SU-DHL-6 (cell line): Measurements from ENCODE around the gene NELFB.
A peak's percentile ranks its signal among the peaks of the same experiment; 100 is the strongest.

Experiments
- H2AFZ ChIP-seq: fragments of 200-600 bp; sonication (generic); 2 replicates; pipeline ENCODE4 v1.6.1; 2014; ENCODE audit warnings: low read depth, mild to moderate bottlenecking, moderate library complexity, mixed read lengths, antibody characterized with exemption, low read length; ENCODE audit not compliant: severe bottlenecking
- H3F3A ChIP-seq: fragments of 200-600 bp; shearing (Covaris generic); 2 replicates; pipeline ENCODE4 v1.6.0; 2016; ENCODE audit warnings: antibody characterized with exemption, mild to moderate bottlenecking; ENCODE audit not compliant: insufficient read depth
- H3K27ac ChIP-seq: fragments of 200-600 bp; sonication (generic); 2 replicates; pipeline ENCODE4 v1.5.1; 2016; ENCODE audit warnings: low read depth, mild to moderate bottlenecking, low read length, moderate library complexity, mixed read lengths
- H3K27me3 ChIP-seq: fragments of 200-600 bp; sonication (generic), shearing (Covaris generic); 2 replicates; pipeline ENCODE4 v1.6.0; 2014; ENCODE audit warnings: mild to moderate bottlenecking, low read length
- H3K36me3 ChIP-seq: fragments of 200-600 bp; sonication (generic); 2 replicates; pipeline ENCODE4 v1.6.1; 2014; ENCODE audit warnings: mild to moderate bottlenecking, low read length, mixed read lengths
- H3K4me2 ChIP-seq: fragments of 300-600, 200-600 bp; shearing (Covaris generic), sonication (generic); 2 replicates; pipeline ENCODE4 v1.6.0; 2014; ENCODE audit warnings: low read length, low read depth, mild to moderate bottlenecking; ENCODE audit not compliant: poor library complexity, severe bottlenecking
- H3K4me3 ChIP-seq: fragments of 200-600 bp; sonication (generic); 2 replicates; pipeline ENCODE4 v1.5.1; 2014; ENCODE audit warnings: antibody characterized with exemption, low read length, mild to moderate bottlenecking, mixed read lengths; ENCODE audit not compliant: insufficient read depth, poor library complexity, severe bottlenecking
- H3K79me2 ChIP-seq: fragments of 200-600 bp; sonication (generic); 2 replicates; pipeline ENCODE4 v1.6.1; 2014; ENCODE audit warnings: mild to moderate bottlenecking, low read length, moderate library complexity; ENCODE audit not compliant: insufficient read depth
- H3K9ac ChIP-seq: fragments of 200-600 bp; sonication (generic); 2 replicates; pipeline ENCODE4 v1.7.0; 2014; ENCODE audit warnings: mild to moderate bottlenecking, low read length
- H3K9me2 ChIP-seq: fragments of 200-600 bp; sonication (generic); replicated peaks from 2 replicates; pipeline ENCODE4 v1.6.1; 2014; ENCODE audit warnings: low read length; ENCODE audit not compliant: insufficient read depth
- H3K9me3 ChIP-seq: fragments of 200-600 bp; sonication (generic); 2 replicates; pipeline ENCODE4 v1.6.1; 2014; ENCODE audit warnings: low read length, mixed read lengths; ENCODE audit not compliant: insufficient read depth
- H4K20me1 ChIP-seq: fragments of 200-600 bp; sonication (generic); 2 replicates; pipeline ENCODE4 v1.6.1; 2014; ENCODE audit warnings: low read depth, mild to moderate bottlenecking, antibody characterized with exemption, low read length, moderate library complexity, mixed read lengths
- CTCF ChIP-seq: fragments of 200-600 bp; sonication (generic); IDR thresholded peaks from one replicate; pipeline ENCODE4 v1.5.1; 2017; ENCODE audit warnings: antibody characterized with exemption, mild to moderate bottlenecking, low read length, moderate library complexity; ENCODE audit not compliant: insufficient read depth, poor library complexity, severe bottlenecking
- EZH2phosphoT487 ChIP-seq: fragments of 200-600 bp; sonication (generic), shearing (Covaris generic); conservative IDR thresholded peaks from 2 replicates; pipeline ENCODE4 v1.6.1; 2018; ENCODE audit warnings: mild to moderate bottlenecking, antibody characterized with exemption, low read length, moderate library complexity, mixed read lengths

Gene NELFB

DNA sequence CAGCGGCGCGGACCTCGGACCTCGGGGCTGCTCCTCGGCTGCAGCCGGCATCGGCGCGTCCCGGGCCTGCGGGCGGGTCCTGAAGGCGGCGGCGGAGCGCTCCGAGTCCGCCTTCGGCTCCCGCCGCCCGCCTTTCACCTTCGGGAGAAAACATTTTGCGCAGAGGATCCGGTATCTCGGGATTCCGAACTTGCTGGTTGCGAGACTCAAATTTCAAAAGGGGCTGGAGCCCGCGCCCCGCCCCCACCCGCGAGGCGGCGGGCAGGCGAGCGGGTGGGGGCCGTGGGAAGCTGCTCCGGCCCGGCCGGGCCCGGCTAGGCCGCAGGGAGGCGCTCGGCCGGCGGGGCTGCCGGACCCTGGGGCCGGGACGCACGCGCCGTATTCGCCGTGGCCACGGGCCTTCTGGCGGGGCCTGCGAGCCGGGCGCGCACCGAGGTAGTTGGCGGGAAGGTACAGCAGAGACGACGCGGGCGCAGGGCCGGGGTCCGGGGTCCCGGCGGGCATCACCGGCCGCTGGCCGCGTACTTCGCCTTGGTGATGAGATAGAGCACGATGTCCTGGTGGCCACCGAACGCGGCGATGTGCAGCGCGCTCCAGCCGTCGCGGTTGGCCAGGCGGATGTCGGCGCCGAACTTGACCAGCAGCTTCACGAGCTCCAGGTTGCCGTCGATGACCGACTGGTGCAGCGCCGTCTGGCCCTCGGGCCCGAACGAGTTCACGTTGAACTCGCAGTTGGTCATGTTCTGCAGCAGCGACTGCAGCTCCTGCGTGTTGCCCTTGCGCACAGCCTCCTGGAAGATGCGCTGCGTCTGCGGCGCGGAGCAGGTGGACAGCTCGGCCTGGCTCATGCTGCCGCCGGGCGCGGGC is 46.2 kb downstream of the NELFB start:
- H2AFZ ChIP-seq: no peak overlapping the region
- peak overlapping the region; percentile 21 for H3K4me3 ChIP-seq
- no peaks in the 10 kb centered on the region for H3K9me3 ChIP-seq
- 0 out of 2 replicates have a peak, but pooled peaks cover 2% of the 10 kb centered on the region for H3F3A ChIP-seq
- peak overlapping the region; percentile 39 for H3K4me2 ChIP-seq
- TF ChIP-seq CTCF (no peak), EZH2phosphoT487 (no peak)
- H3K36me3 ChIP-seq: no peaks in the 10 kb centered on the region
- no peaks in the 10 kb centered on the region for H3K79me2 ChIP-seq
- no peaks in the 10 kb centered on the region for H3K9me2 ChIP-seq
- no peak overlapping the region for H3K27ac ChIP-seq
- H4K20me1 ChIP-seq: no peaks in the 10 kb centered on the region
- H3K27me3 ChIP-seq: no peaks in the 10 kb centered on the region
- no peak overlapping the region for H3K9ac ChIP-seq

- H3K27ac ChIP-seq: no peak within 1 kb of the TSS
- H3K36me3 ChIP-seq: no peaks in the 10 kb centered on the region
- no peaks in the 10 kb centered on the region for H3K9me3 ChIP-seq
- H3K27me3 ChIP-seq: no peaks in the 10 kb centered on the region
- TF ChIP-seq CTCF (no peak), EZH2phosphoT487 (no peak)
- H3K9ac ChIP-seq: no peak within 1 kb of the TSS
- H3K4me2 ChIP-seq: peak within 1 kb of the TSS; percentile 39
- H3K9me2 ChIP-seq: no peaks in the 10 kb centered on the region
- 0 out of 2 replicates have a peak, but pooled peaks cover 2% of the 10 kb centered on the region for H3F3A ChIP-seq
- peak within 1 kb of the TSS; percentile 25 for H3K4me3 ChIP-seq
- H4K20me1 ChIP-seq: no peaks in the 10 kb centered on the region
- H2AFZ ChIP-seq: no peak within 1 kb of the TSS
- no peaks in the 10 kb centered on the region for H3K79me2 ChIP-seq
Measured at GRCh38 chr9:137302118-137302448, 47.0 kb downstream of the NELFB start, which contains the start of gene NRARP. NRARP (minus strand) TSS chr9:137302271; CDS start chr9:137301928, 343 bp downstream.

- Histone ChIP-seq H3K9ac (no peak overlapping the region), H2AFZ (no peak overlapping the region)
Measured at GRCh38 chr9:137302449-137303150, 47.5 kb downstream of the NELFB start.

More at GRCh38 chr9:137302449-137303150, 47.5 kb downstream of the NELFB start:
- Histone ChIP-seq H3K4me2 (peak overlapping the region; percentile 33), H3K79me2 (no peaks in the 10 kb centered on the region), H3F3A (no peaks in the 10 kb centered on the region), H4K20me1 (no peaks in the 10 kb centered on the region), H3K4me3 (peak overlapping the region; percentile 25), H3K36me3 (no peaks in the 10 kb centered on the region), H3K27ac (no peak overlapping the region), H3K9me3 (no peaks in the 10 kb centered on the region), H3K9me2 (no peaks in the 10 kb centered on the region), H3K27me3 (no peaks in the 10 kb centered on the region)
- TF ChIP-seq CTCF: peak; percentile 49
- TF ChIP-seq EZH2phosphoT487: peak; percentile 91; the same call in 1 of the 2 replicates
